NCI-H2029 treated with DMSO at 0.1 percent for 48 hours (cell line): Measurements from ENCODE around the gene SPACA7.

Experiments
- DNase-seq: peaks from one replicate; lab custom pipeline; 2025; lab: John Stamatoyannopoulos, UW

Gene SPACA7

GRCh38 chr13:112376050-112376681 lies at the start of gene SPACA7:
Gene SPACA7, plus strand, starts transcription at chr13:112376355. Its CDS starts 31 bp downstream, at chr13:112376386.
- no peak for DNase-seq

- DNase-seq, result no peak
These were observed 49.3 kb upstream of the SPACA7 start for GRCh38 chr13:112326821-112327370.

- DNase-seq, result no peak
These were observed 47.2 kb upstream of the SPACA7 start for GRCh38 chr13:112328936-112329335.

GRCh38 chr13:112329376-112329775 lies 46.8 kb upstream of the SPACA7 start:
- no peak for DNase-seq

GRCh38 chr13:112330066-112330465 lies 46.1 kb upstream of the SPACA7 start:
- DNase-seq, result no peak

GRCh38 chr13:112330479-112331381 lies 45.4 kb upstream of the SPACA7 start:
- DNase-seq, result no peak

- DNase-seq, result no peak
These were observed 44.5 kb upstream of the SPACA7 start for GRCh38 chr13:112331675-112332074.

- DNase-seq, result no peak
These were observed 43.4 kb upstream of the SPACA7 start for GRCh38 chr13:112332727-112333126.

GRCh38 chr13:112333756-112334543 lies 42.2 kb upstream of the SPACA7 start:
- DNase-seq, result no peak

GRCh38 chr13:112335135-112335534 lies 41.0 kb upstream of the SPACA7 start:
- DNase-seq, result no peak

- DNase-seq, result no peak
These were observed 34.7 kb upstream of the SPACA7 start for GRCh38 chr13:112341446-112341845.

GRCh38 chr13:112341976-112342735 lies 34.0 kb upstream of the SPACA7 start:
- no peak for DNase-seq

GRCh38 chr13:112342841-112343361 lies 33.3 kb upstream of the SPACA7 start:
- DNase-seq, result no peak

GRCh38 chr13:112343591-112343990 lies 32.6 kb upstream of the SPACA7 start:
- DNase-seq, result no peak

GRCh38 chr13:112345826-112346172 lies 30.4 kb upstream of the SPACA7 start:
- DNase-seq, result no peak

GRCh38 chr13:112346173-112346898 lies 29.8 kb upstream of the SPACA7 start:
- DNase-seq, result no peak

- DNase-seq, result no peak
These were observed 29.3 kb upstream of the SPACA7 start for GRCh38 chr13:112346899-112347229.

- no peak for DNase-seq
These were observed 28.2 kb upstream of the SPACA7 start for GRCh38 chr13:112347986-112348385.

GRCh38 chr13:112348642-112349345 lies 27.4 kb upstream of the SPACA7 start:
- DNase-seq, result no peak

- DNase-seq, result no peak
These were observed 26.5 kb upstream of the SPACA7 start for GRCh38 chr13:112349681-112350080.
